Natural killer cell (primary cell): Measurements from ENCODE around the gene KLK2. TPM values are rescaled to one million over a fixed set of nuclear protein-coding genes. Genes with fewer than 3 reads are reported as not detected.

ENCODE experiments used
- ATAC-seq, 3 donors: fragments of 150-1000 bp in 2 of 3; fragments of 200-7000 bp in 1 of 3; cut with Tn5 transposase; 1 replicate in 1 of 3; 2 replicates in 2 of 3; pipeline ENCODE4 v1.10.0; 2021; ENCODE audit warnings: mild to moderate bottlenecking in 2 of 3, moderate library complexity in 2 of 3
- DNase-seq, 2 donors: peaks; one replicate each; pipeline versions ENCODE4 v3.0.0 to v3.0.0-alpha.2; 2013 to 2021; ENCODE audit warnings: mixed read lengths in 1 of 2
- H3K27ac ChIP-seq: one replicate; pipeline ENCODE4 v1.5.1; 2013; ENCODE audit warnings: mild to moderate bottlenecking, low read length
- H3K27me3 ChIP-seq: one replicate; pipeline ENCODE4 v1.6.1; 2013; ENCODE audit warnings: low read length; ENCODE audit not compliant: control insufficient read depth, insufficient read depth
- H3K36me3 ChIP-seq: one replicate; pipeline ENCODE4 v1.6.1; 2013; ENCODE audit warnings: low read length; ENCODE audit not compliant: control insufficient read depth, insufficient read depth
- H3K4me1 ChIP-seq: one replicate; pipeline ENCODE4 v1.6.1; 2013; ENCODE audit warnings: low read length; ENCODE audit not compliant: control insufficient read depth, insufficient read depth
- H3K4me3 ChIP-seq: one replicate; pipeline ENCODE4 v1.5.1; 2013; ENCODE audit warnings: low read length
- H3K9me3 ChIP-seq: one replicate; pipeline ENCODE4 v1.6.1; 2013; ENCODE audit warnings: low read length; ENCODE audit not compliant: control insufficient read depth, insufficient read depth
- H3K27ac Mint-ChIP-seq, 2 donors: one replicate each; pipeline ENCODE4 v1.8.0; 2022; ENCODE audit warnings: mild to moderate bottlenecking in 2 of 2, mixed read lengths in 2 of 2, moderate library complexity in 1 of 2
- H3K27me3 Mint-ChIP-seq, 2 donors: one replicate each; pipeline ENCODE4 v1.8.0; 2022; ENCODE audit warnings: low read depth in 2 of 2, mixed read lengths in 2 of 2
- H3K36me3 Mint-ChIP-seq: one replicate; pipeline ENCODE4 v1.8.0; 2022; ENCODE audit warnings: mixed read lengths
- H3K4me1 Mint-ChIP-seq, 2 donors: one replicate each; pipeline ENCODE4 v1.8.0; 2022; ENCODE audit warnings: mixed read lengths in 2 of 2
- H3K4me3 Mint-ChIP-seq: one replicate; pipeline ENCODE4 v1.8.0; 2022; ENCODE audit warnings: mild to moderate bottlenecking, moderate library complexity, mixed read lengths
- H3K9me3 Mint-ChIP-seq, 2 donors: one replicate each; pipeline ENCODE4 v1.8.0; 2022; ENCODE audit warnings: mixed read lengths in 2 of 2
- CTCF ChIP-seq: fragments of 200-600 bp; IDR thresholded peaks from one replicate; pipeline ENCODE4 v1.8.0; 2022; ENCODE audit warnings: antibody characterized with exemption
- WGBS: methylation state at CpG from one replicate; pipeline ENCODE4 v1.1.7; 2013; ENCODE audit warnings: missing lambda C conversion rate; ENCODE audit not compliant: insufficient coverage; 5-methylcytosine and 5-hydroxymethylcytosine counted together
- intact Hi-C: fragments of 100-400 bp; cut with micrococcal nuclease; formaldehyde crosslinking; loops from one replicate; pipeline ENCODE4 v1.14.2; 2022
- total RNA-seq, 4 donors: library from RNA; stranded (reverse); fragments of 120-200 nt in 1 of 4; gene quantifications; one replicate each; pipeline versions ENCODE4 v1.2.3 to v1.2.4, GENCODE V29; 2013 to 2022

The KLK2 gene
- total RNA-seq, 3 donors from 2014 or later (not counting 1 experiment from before 2014, with no cell fraction given), result not detected

GRCh38 chr19:50859849-50860248, 13.4 kb upstream of the KLK2 start:
- Histone ChIP-seq H3K27me3 (no peaks in the 10 kb centered on the region), H3K36me3 (no peaks in the 10 kb centered on the region), H3K4me3 (no peak overlapping the region), H3K4me1 (no peaks in the 10 kb centered on the region), H3K9me3 (no peaks in the 10 kb centered on the region), H3K27ac (no peak overlapping the region)
- TF ChIP-seq CTCF, result no peak
- Mint-ChIP-seq H3K27me3 (peaks cover 39 to 43% of the 10 kb centered on the region in 2 donors), H3K36me3 (no peaks in the 10 kb centered on the region), H3K27ac (no peak overlapping the region), H3K4me3 (no peak overlapping the region), H3K9me3 (no peaks in the 10 kb centered on the region), H3K4me1 (no peaks in the 10 kb centered on the region)
- 87% methylated on average over 4 of the region's 4 CpGs for WGBS
- DNase-seq (no peak), ATAC-seq (no peak)
- intact Hi-C loops, result no loop called here

DNA sequence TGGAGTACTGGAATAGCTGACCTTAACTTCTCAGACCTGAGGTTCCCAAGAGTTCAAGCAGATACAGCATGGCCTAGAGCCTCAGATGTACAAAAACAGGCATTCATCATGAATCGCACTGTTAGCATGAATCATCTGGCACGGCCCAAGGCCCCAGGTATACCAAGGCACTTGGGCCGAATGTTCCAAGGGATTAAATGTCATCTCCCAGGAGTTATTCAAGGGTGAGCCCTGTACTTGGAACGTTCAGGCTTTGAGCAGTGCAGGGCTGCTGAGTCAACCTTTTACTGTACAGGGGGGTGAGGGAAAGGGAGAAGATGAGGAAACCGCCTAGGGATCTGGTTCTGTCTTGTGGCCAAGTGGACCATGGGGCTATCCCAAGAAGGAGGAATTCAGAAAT, 12.2 kb upstream of the KLK2 start:
- Mint-ChIP-seq H3K4me3 (no peak overlapping the region), H3K4me1 (no peaks in the 10 kb centered on the region), H3K9me3 (no peaks in the 10 kb centered on the region), H3K27me3 (peaks cover 30 to 42% of the 10 kb centered on the region in 2 donors), H3K27ac (no peak overlapping the region), H3K36me3 (no peaks in the 10 kb centered on the region)
- no peak for TF ChIP-seq CTCF
- DNase-seq, result no peak
- Histone ChIP-seq H3K27ac (no peak overlapping the region), H3K4me1 (no peaks in the 10 kb centered on the region), H3K36me3 (no peaks in the 10 kb centered on the region), H3K4me3 (no peak overlapping the region), H3K9me3 (no peaks in the 10 kb centered on the region), H3K27me3 (no peaks in the 10 kb centered on the region)
- ATAC-seq, result no peak
- 83% methylated on average over 5 of the region's 5 CpGs for WGBS
- intact Hi-C loops, result no loop called here

- Mint-ChIP-seq H3K27me3 (peaks cover 28 to 46% of the 10 kb centered on the region in 2 donors), H3K9me3 (no peaks in the 10 kb centered on the region), H3K4me3 (no peak overlapping the region), H3K4me1 (no peaks in the 10 kb centered on the region), H3K36me3 (no peaks in the 10 kb centered on the region), H3K27ac (no peak overlapping the region)
- no peak for TF ChIP-seq CTCF
- Histone ChIP-seq H3K4me3 (no peak overlapping the region), H3K9me3 (no peaks in the 10 kb centered on the region), H3K27ac (no peak overlapping the region), H3K27me3 (no peaks in the 10 kb centered on the region), H3K36me3 (no peaks in the 10 kb centered on the region), H3K4me1 (no peaks in the 10 kb centered on the region)
- ATAC-seq (no peak), DNase-seq (no peak)
- WGBS, result 86% methylated on average over 6 of the region's 7 CpGs
- intact Hi-C loops, result no loop called here
Observed at GRCh38 chr19:50861496-50862286, 11.5 kb upstream of the KLK2 start.

GRCh38 chr19:50869479-50869878, 3.8 kb upstream of the KLK2 start:
- H3K9me3 ChIP-seq, result no peaks in the 10 kb centered on the region
- DNase-seq (no peak), ATAC-seq (no peak)
- no peaks in the 10 kb centered on the region for H3K4me1 Mint-ChIP-seq
- no peaks in the 10 kb centered on the region for H3K36me3 ChIP-seq
- H3K9me3 Mint-ChIP-seq, result no peaks in the 10 kb centered on the region
- no peak for TF ChIP-seq CTCF
- intact Hi-C loops, result no loop called here
- no peaks in the 10 kb centered on the region for H3K27me3 ChIP-seq
- H3K4me3 ChIP-seq, result no peak overlapping the region
- no peaks in the 10 kb centered on the region for H3K36me3 Mint-ChIP-seq
- no peaks in the 10 kb centered on the region for H3K4me1 ChIP-seq
- H3K4me3 Mint-ChIP-seq, result no peak overlapping the region
- H3K27me3 Mint-ChIP-seq, result peaks cover 17 to 60% of the 10 kb centered on the region in 2 donors
- no peak overlapping the region for H3K27ac Mint-ChIP-seq
- H3K27ac ChIP-seq, result no peak overlapping the region
- WGBS, result 93% methylated on average over 3 of the region's 4 CpGs
